Suprapubic skin (tissue), 4 donors: ENCODE results near the gene BAG5.

Source experiments
- CTCF ChIP-seq, 2 donors: fragments of 200-600 bp in 1 of 2; fragments of 450-650 bp in 1 of 2; sonication (generic) in 1 of 2; IDR thresholded peaks; one replicate each; pipeline ENCODE4 v1.5.1; 2016 to 2019; ENCODE audit warnings: antibody characterized with exemption in 2 of 2, mild to moderate bottlenecking in 1 of 2, moderate library complexity in 1 of 2
- EP300 ChIP-seq: sonication (generic); formaldehyde crosslinking; IDR thresholded peaks from one replicate; pipeline ENCODE4 v1.6.1; 2017; ENCODE audit warnings: antibody characterized with exemption
- POLR2AphosphoS5 ChIP-seq, 3 donors: sonication (generic); formaldehyde crosslinking; IDR thresholded peaks; one replicate each; pipeline ENCODE4 v1.6.1; 2017; ENCODE audit warnings: antibody characterized with exemption in 3 of 3

- no peak for TF ChIP-seq EP300
- TF ChIP-seq CTCF (IDR thresholded peaks at IDR 0.05): no peak
- TF ChIP-seq POLR2AphosphoS5 (IDR thresholded peaks at IDR 0.05): no peak
Observed at GRCh38 chr14:103508521-103509329, 53.7 kb downstream of the BAG5 start.
